KMS-11 (cell line): ENCODE results near the gene LAMP1.
"Not testable (repeated sequence)": the region's sequence is repeated elsewhere in the genome, so short reads cannot be mapped to it uniquely, and the experiment has no call there.

ENCODE experiments used
- H2AFZ ChIP-seq: fragments of 200-600 bp; sonication (generic); 2 replicates; pipeline ENCODE4 v1.6.1; 2016; ENCODE audit warnings: antibody characterized with exemption, mixed run types, low read depth
- H3K27ac ChIP-seq: fragments of 200-600 bp; sonication (generic); 2 replicates; pipeline ENCODE4 v1.6.1; 2016; ENCODE audit warnings: mild to moderate bottlenecking, mixed run types
- H3K27me3 ChIP-seq: fragments of 200-600 bp; sonication (generic); 2 replicates; pipeline ENCODE4 v1.6.1; 2017; ENCODE audit warnings: mild to moderate bottlenecking, low read depth, mixed run types, moderate library complexity; ENCODE audit not compliant: insufficient read depth
- H3K36me3 ChIP-seq: fragments of 200-600 bp; sonication (generic); 2 replicates; pipeline ENCODE4 v1.6.1; 2017; ENCODE audit warnings: mild to moderate bottlenecking, mixed run types; ENCODE audit not compliant: insufficient read depth
- H3K4me1 ChIP-seq: fragments of 200-600 bp; sonication (generic); 2 replicates; pipeline ENCODE4 v1.6.1; 2016; ENCODE audit warnings: mild to moderate bottlenecking, low read depth, mixed run types; ENCODE audit not compliant: poor library complexity, severe bottlenecking
- H3K4me2 ChIP-seq: fragments of 200-600 bp; sonication (generic); 2 replicates; pipeline ENCODE4 v1.7.0; 2016; ENCODE audit warnings: mild to moderate bottlenecking, mixed run types
- H3K4me3 ChIP-seq: fragments of 200-600 bp; sonication (generic); IDR thresholded peaks from 2 replicates; pipeline ENCODE4 v1.6.1; 2017; ENCODE audit warnings: low read depth, low read length, mixed read lengths; ENCODE audit not compliant: insufficient read depth
- H3K79me2 ChIP-seq: fragments of 200-600 bp; sonication (generic); 2 replicates; pipeline ENCODE4 v1.6.1; 2016; ENCODE audit warnings: low read depth, mixed run types; ENCODE audit not compliant: insufficient read depth
- H3K9ac ChIP-seq: fragments of 200-600 bp; sonication (generic); 2 replicates; pipeline ENCODE4 v1.6.1; 2016; ENCODE audit warnings: mild to moderate bottlenecking, mixed run types
- H4K20me1 ChIP-seq: fragments of 200-600 bp; sonication (generic); 2 replicates; pipeline ENCODE4 v1.6.1; 2016; ENCODE audit warnings: mild to moderate bottlenecking, mixed run types; ENCODE audit not compliant: insufficient read depth
- TF ChIP-seq, protein P1 (sequence below): fragments of 200-600 bp; sonication (generic); conservative IDR thresholded peaks from 2 replicates; pipeline ENCODE4 v1.6.1; 2017; ENCODE audit warnings: low read depth, mild to moderate bottlenecking, antibody characterized with exemption, low read length, moderate library complexity, mixed read lengths

Gene LAMP1

DNA sequence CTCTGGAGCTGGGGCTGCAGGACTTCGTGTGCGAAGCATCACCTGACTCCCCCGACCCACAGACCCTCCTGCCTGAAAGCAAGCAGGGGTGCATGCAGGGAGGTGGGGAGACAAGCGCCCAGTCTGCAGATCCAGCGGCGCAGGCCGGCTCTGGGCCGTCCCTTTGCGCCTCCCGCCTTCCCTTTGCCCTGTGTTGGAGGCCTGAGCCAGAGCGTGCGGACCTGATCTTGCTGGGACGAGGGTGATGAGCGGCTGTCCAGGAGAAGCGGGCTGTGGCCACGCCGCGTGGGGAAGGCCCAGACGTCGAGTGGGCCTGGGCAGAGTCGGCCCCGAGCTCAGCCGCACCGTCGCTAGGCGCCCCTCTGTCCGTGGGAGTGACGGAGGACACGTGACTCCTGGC, 72.2 kb downstream of the LAMP1 start:
- H2AFZ ChIP-seq = no peak overlapping the region
- TF ChIP-seq, protein P1, sequence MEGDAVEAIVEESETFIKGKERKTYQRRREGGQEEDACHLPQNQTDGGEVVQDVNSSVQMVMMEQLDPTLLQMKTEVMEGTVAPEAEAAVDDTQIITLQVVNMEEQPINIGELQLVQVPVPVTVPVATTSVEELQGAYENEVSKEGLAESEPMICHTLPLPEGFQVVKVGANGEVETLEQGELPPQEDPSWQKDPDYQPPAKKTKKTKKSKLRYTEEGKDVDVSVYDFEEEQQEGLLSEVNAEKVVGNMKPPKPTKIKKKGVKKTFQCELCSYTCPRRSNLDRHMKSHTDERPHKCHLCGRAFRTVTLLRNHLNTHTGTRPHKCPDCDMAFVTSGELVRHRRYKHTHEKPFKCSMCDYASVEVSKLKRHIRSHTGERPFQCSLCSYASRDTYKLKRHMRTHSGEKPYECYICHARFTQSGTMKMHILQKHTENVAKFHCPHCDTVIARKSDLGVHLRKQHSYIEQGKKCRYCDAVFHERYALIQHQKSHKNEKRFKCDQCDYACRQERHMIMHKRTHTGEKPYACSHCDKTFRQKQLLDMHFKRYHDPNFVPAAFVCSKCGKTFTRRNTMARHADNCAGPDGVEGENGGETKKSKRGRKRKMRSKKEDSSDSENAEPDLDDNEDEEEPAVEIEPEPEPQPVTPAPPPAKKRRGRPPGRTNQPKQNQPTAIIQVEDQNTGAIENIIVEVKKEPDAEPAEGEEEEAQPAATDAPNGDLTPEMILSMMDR = no peak
- H3K27me3 ChIP-seq = no peaks in the 10 kb centered on the region
- no peaks in the 10 kb centered on the region for H4K20me1 ChIP-seq
- no peak overlapping the region for H3K9ac ChIP-seq
- no peak overlapping the region for H3K4me2 ChIP-seq
- H3K27ac ChIP-seq = no peak overlapping the region
- no peaks in the 10 kb centered on the region for H3K79me2 ChIP-seq
- H3K4me3 ChIP-seq = no peak overlapping the region
- H3K36me3 ChIP-seq = no peaks in the 10 kb centered on the region
- no peaks in the 10 kb centered on the region for H3K4me1 ChIP-seq

DNA sequence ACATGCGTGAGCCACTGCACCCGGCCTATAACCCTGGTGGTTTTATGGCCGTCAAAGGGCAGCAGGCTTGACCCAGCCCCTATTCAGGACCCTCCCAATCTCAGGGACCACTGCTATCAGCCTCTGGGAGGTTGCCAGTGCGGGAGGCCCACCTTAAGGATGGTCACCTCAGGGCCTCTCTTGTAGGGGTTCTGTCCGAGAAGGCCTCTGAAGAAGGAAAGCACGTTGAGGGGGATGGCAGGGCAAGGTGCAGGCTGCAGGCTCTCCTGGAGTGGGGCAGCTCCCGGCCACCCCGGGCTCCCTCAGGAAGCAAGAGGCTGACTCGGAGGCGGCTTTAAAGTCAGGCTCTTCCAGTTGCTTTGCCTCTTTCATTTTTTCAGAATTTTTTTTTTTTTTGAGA, 72.8 kb downstream of the LAMP1 start:
- no peaks in the 10 kb centered on the region for H3K27me3 ChIP-seq

GRCh38 chr13:113371061-113371460, 74.0 kb downstream of the LAMP1 start:
- TF ChIP-seq, protein P1 = no peak
- Histone ChIP-seq H4K20me1 (no peaks in the 10 kb centered on the region), H3K9ac (no peak overlapping the region)

More for the DNA sequence above, 72.8 kb downstream of the LAMP1 start:
- H3K4me2 ChIP-seq = no peak overlapping the region
- H3K4me3 ChIP-seq = no peak overlapping the region
- no peak overlapping the region for H3K27ac ChIP-seq
- H3K9ac ChIP-seq = no peak overlapping the region
- TF ChIP-seq, protein P1 = no peak
- no peaks in the 10 kb centered on the region for H3K4me1 ChIP-seq
- no peaks in the 10 kb centered on the region for H3K79me2 ChIP-seq
- no peak overlapping the region for H2AFZ ChIP-seq
- H3K36me3 ChIP-seq = no peaks in the 10 kb centered on the region
- H4K20me1 ChIP-seq = no peaks in the 10 kb centered on the region

DNA sequence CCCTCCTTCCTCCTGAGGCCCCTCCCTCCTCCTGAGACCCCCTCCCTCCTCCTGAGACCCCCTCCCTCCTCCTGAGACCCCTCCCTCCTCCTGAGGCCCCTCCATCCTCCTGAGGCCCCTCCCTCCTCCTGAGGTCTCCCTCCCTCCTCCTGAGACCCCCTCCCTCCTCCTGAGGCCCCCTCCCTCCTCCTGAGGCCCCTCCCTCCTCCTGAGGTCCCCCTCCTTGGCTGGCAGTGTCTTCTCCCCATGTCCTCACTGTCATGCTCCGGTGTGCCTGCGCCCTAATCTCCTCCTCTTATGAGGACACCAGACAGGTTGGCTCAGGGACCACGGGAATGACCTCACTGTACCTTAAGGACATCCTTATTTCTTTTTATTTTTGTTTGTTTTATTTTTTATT, 74.7 kb downstream of the LAMP1 start:
- not testable (repeated sequence) for H3K27me3 ChIP-seq, H3K9ac ChIP-seq, H4K20me1 ChIP-seq, H3K36me3 ChIP-seq, H3K79me2 ChIP-seq, H3K4me3 ChIP-seq, H3K27ac ChIP-seq, H2AFZ ChIP-seq, H3K4me1 ChIP-seq, H3K4me2 ChIP-seq

More at GRCh38 chr13:113371061-113371460, 74.0 kb downstream of the LAMP1 start:
- Histone ChIP-seq H3K36me3 (no peaks in the 10 kb centered on the region), H2AFZ (no peak overlapping the region), H3K4me1 (no peaks in the 10 kb centered on the region), H3K79me2 (no peaks in the 10 kb centered on the region), H3K4me2 (no peak overlapping the region), H3K27ac (no peak overlapping the region), H3K4me3 (no peak overlapping the region), H3K27me3 (no peaks in the 10 kb centered on the region)
